ENCODE measurements around the gene ADAMTS17. TPM values are rescaled to one million over a fixed set of nuclear protein-coding genes. Genes with fewer than 3 reads are reported as not detected.

The ADAMTS17 gene
- total RNA-seq, 1 experiment from 2014 or later = 7.7 TPM

DNA sequence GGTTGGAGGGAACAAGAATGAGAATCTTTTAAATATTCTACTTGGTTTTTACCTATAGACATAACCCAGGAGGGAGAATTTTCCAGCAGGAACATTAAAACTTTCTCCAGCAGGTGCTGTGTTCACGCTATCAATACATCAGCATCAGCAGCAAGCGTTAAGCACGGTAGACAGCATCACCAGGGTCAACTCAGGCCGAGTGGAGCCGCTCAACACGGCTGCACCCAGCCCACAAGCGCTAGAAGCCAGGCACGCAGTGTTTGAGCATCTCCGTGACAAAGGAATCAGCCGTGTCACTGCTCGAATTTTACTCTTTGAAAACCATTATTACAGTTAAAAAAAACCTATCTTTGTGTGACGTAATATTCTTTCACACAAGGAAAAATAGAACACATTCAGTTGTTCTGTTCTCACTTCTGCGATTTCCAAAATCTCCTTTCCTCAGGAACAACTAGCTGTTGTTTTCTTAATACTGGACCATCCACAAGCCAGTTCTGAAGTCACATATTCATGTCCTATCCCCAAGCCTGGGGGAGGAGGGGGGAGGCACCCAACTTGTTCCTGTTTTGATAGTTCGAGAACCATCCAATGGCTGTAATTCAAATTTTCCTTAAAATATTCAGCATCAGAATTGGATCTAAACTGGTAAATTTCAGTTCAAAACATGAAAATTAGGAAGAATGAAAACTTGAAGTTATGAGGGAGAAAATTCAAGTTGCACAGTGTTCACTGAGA lies 77.9 kb downstream of the ADAMTS17 start:
- CTCF ChIA-PET = no interaction called here
- Mint-ChIP-seq H3K4me1 (ENCODE audit: insufficient read depth, unreplicated experiment) (no peaks in the 10 kb centered on the region), H3K27ac (ENCODE audit: low read depth, unreplicated experiment) (no peak overlapping the region), H3K36me3 (ENCODE audit: insufficient read depth, unreplicated experiment) (no peaks in the 10 kb centered on the region), H3K4me3 (ENCODE audit: unreplicated experiment) (no peak overlapping the region), H3K27me3 (ENCODE audit: insufficient read depth, unreplicated experiment) (peaks cover 18% of the 10 kb centered on the region), H3K9me3 (ENCODE audit: unreplicated experiment) (no peaks in the 10 kb centered on the region)
- no TSS peak for BruUV-seq (replicated peaks)
- DNase-seq (ENCODE audit: unreplicated experiment) = no peak
- TF ChIP-seq, protein P1, sequence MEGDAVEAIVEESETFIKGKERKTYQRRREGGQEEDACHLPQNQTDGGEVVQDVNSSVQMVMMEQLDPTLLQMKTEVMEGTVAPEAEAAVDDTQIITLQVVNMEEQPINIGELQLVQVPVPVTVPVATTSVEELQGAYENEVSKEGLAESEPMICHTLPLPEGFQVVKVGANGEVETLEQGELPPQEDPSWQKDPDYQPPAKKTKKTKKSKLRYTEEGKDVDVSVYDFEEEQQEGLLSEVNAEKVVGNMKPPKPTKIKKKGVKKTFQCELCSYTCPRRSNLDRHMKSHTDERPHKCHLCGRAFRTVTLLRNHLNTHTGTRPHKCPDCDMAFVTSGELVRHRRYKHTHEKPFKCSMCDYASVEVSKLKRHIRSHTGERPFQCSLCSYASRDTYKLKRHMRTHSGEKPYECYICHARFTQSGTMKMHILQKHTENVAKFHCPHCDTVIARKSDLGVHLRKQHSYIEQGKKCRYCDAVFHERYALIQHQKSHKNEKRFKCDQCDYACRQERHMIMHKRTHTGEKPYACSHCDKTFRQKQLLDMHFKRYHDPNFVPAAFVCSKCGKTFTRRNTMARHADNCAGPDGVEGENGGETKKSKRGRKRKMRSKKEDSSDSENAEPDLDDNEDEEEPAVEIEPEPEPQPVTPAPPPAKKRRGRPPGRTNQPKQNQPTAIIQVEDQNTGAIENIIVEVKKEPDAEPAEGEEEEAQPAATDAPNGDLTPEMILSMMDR (IDR thresholded peaks at IDR 0.05; ENCODE audit: unreplicated experiment) = no peak
- POLR2A ChIA-PET = no interaction called here
- intact Hi-C loops (cut with micrococcal nuclease) = no loop called here

DNA sequence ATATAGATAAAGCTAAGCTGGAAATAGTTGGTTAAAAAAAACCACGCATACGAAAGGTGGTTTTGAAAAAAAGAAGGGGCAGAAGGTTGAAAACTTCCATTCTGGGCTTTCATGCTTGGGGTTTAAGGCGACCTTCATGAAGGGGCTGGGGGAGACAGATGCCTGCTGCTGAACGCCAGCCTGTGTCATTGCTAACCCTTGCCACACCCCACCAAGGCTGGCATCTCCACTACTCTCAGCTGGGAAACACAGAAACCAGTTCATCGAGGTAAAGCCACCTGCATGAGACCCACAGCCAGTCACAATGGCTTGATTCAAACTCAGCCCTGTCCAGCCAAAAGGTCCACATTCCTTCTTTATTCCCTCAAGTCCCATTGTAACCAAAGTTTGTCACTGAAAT lies 78.7 kb downstream of the ADAMTS17 start:
- TF ChIP-seq, protein P1 (IDR thresholded peaks at IDR 0.05; ENCODE audit: unreplicated experiment) = no peak
- Mint-ChIP-seq H3K27ac (ENCODE audit: low read depth, unreplicated experiment) (no peak overlapping the region), H3K36me3 (ENCODE audit: insufficient read depth, unreplicated experiment) (no peaks in the 10 kb centered on the region), H3K4me1 (ENCODE audit: insufficient read depth, unreplicated experiment) (no peaks in the 10 kb centered on the region), H3K27me3 (ENCODE audit: insufficient read depth, unreplicated experiment) (peaks cover 11% of the 10 kb centered on the region), H3K9me3 (ENCODE audit: unreplicated experiment) (no peaks in the 10 kb centered on the region), H3K4me3 (ENCODE audit: unreplicated experiment) (no peak overlapping the region)
- intact Hi-C loops (cut with micrococcal nuclease) = no loop called here
- no TSS peak for BruUV-seq (replicated peaks)
- POLR2A ChIA-PET = interaction anchor here (0.5 kb wide), 1 partner anchor 1754 kb away, joined by 5 read pairs; no protein-coding TSS in a partner anchor
- no peak for DNase-seq (ENCODE audit: unreplicated experiment)
- CTCF ChIA-PET = no interaction called here

DNA sequence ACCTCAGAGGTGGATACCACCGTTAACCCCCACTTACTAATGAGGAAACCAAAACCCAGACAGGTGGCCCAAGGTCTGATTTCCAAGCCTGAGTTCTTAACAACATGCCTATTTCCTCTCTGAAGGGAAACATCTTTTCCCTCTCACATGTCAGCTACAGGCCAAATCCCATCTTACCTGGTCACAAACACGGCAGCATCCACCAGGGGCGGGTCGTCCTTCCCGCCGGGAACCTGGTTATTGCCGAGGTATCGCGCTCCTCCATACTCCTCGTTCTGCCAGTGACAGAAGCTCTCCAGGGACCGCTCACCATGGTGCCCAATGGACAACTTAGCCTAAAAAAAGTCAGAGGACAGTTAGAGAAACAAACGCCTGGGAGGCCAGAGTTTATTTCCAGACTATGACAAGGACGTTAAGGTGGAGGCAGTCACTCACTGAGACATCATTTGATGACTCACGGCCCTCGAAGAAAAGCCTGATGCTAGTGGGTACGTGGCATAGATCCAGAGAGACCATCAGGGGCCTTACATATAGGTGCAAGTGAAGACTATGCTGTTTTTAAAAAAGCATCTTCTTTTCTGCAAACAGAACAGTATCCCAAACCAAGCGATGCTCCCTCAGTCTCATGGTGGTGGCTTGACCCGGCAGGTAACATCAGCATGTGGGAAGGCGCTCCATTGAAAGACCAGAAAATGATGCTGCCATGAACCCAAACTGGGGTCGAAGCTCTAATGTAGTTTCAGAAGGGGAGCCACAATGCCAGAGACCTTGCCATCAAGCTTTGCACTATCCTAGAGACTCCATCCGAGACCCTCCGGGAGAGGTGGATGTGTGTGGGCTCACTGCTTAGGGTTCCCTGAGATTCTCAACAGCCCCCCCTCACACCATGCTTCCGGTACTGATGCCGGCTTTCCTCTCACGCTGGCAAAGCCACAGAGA lies 80.2 kb downstream of the ADAMTS17 start:
- ChIA-PET POLR2A (no interaction called here), CTCF (no interaction called here)
- intact Hi-C loops (cut with micrococcal nuclease) = no loop called here
- H3K36me3 Mint-ChIP-seq (ENCODE audit: insufficient read depth, unreplicated experiment) = no peaks in the 10 kb centered on the region
- DNase-seq (ENCODE audit: unreplicated experiment) = no peak
- no TSS peak for BruUV-seq (replicated peaks)
- TF ChIP-seq, protein P1 (IDR thresholded peaks at IDR 0.05; ENCODE audit: unreplicated experiment) = no peak
- H3K27ac Mint-ChIP-seq (ENCODE audit: low read depth, unreplicated experiment) = no peak overlapping the region
- no peaks in the 10 kb centered on the region for H3K9me3 Mint-ChIP-seq (ENCODE audit: unreplicated experiment)
- no peaks in the 10 kb centered on the region for H3K4me1 Mint-ChIP-seq (ENCODE audit: insufficient read depth, unreplicated experiment)
- no peak overlapping the region for H3K4me3 Mint-ChIP-seq (ENCODE audit: unreplicated experiment)
- H3K27me3 Mint-ChIP-seq (ENCODE audit: insufficient read depth, unreplicated experiment) = peaks cover 6% of the 10 kb centered on the region

- H3K4me3 Mint-ChIP-seq (ENCODE audit: unreplicated experiment) = no peak overlapping the region
- intact Hi-C loops (cut with micrococcal nuclease) = no loop called here
These were observed 82.5 kb downstream of the ADAMTS17 start for GRCh38 chr15:100259266-100259665.

More at GRCh38 chr15:100259266-100259665, 82.5 kb downstream of the ADAMTS17 start:
- TF ChIP-seq, protein P1 (IDR thresholded peaks at IDR 0.05; ENCODE audit: unreplicated experiment) = no peak
- Mint-ChIP-seq H3K36me3 (ENCODE audit: insufficient read depth, unreplicated experiment) (no peaks in the 10 kb centered on the region), H3K27me3 (ENCODE audit: insufficient read depth, unreplicated experiment) (no peaks in the 10 kb centered on the region), H3K4me1 (ENCODE audit: insufficient read depth, unreplicated experiment) (no peaks in the 10 kb centered on the region), H3K27ac (ENCODE audit: low read depth, unreplicated experiment) (no peak overlapping the region), H3K9me3 (ENCODE audit: unreplicated experiment) (no peaks in the 10 kb centered on the region)
- ChIA-PET CTCF (interaction anchor here (0.7 kb wide), 1 partner anchor 68 kb away, joined by 3 read pairs; no protein-coding TSS in a partner anchor), POLR2A (no interaction called here)
- DNase-seq (ENCODE audit: unreplicated experiment) = no peak
- no TSS peak for BruUV-seq (replicated peaks)

Measured in MCF 10A (cell line).